ENCODE data around the gene DFFB. TPM values are rescaled to one million over a fixed set of nuclear protein-coding genes. Genes with fewer than 3 reads are reported as not detected.

DFFB gene
- total RNA-seq, 1 donor from 2014 or later = 4.4 TPM

GRCh38 chr1:3828391-3828790 lies 28.9 kb upstream of the DFFB start:
- no peak for DNase-seq (ENCODE audit: low spot score)

DNA sequence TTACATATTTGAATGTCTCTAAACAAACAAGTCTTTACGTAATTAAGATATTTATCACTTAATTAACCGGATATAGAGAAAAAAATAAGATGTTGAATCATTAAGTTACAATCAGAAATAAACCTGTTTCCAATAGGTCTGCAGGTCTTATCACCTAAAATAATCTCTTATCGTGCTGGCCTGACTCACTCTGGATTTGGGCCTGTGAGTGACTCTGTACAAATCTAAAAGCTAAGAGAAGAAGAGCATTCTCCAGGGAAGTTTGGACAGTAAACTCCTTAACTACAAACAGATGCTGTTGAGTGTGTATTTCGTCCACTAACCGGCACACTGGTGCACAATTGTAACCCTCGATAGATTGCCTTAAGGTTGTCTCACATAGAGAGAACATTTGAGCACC lies 25.6 kb upstream of the DFFB start:
- DNase-seq (ENCODE audit: low spot score) = no peak

- DNase-seq (ENCODE audit: low spot score) = no peak
These were observed 22.6 kb upstream of the DFFB start for GRCh38 chr1:3834701-3835100.

DNA sequence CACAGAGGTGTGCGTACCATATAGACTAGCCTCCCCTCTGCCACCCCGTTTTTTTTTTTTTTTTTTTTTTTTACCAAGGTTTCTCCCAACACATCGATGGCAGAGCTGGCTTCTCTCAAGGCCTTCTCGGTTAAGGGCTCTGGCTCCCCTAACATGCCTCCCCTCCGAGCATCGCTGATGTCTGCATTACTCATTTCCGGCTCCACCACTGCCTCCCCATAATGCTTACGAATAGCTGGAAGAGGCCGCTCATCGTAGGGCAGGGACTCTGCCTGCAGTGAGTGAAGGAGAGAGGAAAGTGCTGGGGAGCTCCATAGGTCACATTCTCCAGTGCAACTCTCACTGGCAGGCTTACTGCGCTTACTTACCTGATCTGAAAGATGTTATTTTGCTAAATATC lies 20.9 kb upstream of the DFFB start:
- DNase-seq (ENCODE audit: low spot score) = no peak

DNA sequence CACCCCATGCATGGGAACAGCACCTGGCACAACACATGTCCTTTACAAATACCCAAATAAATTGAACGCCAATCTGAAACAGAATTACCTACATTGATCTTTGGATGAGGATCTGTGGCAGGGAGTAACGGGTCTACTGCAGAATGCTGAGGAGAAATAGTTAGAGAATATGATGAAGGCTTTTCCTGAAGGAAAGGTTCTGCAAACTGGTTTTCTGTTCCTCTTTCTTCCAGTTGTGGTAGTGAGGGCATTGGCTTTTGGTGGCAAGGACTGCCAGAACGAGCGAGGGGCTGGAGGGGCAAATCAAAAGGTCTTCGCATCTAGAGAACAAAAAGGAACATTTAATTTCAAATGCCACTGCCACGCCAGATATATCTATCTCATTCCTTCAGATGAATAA lies 20.1 kb upstream of the DFFB start:
- no peak for DNase-seq (ENCODE audit: low spot score)

GRCh38 chr1:3837685-3838084 lies 19.6 kb upstream of the DFFB start:
- DNase-seq (ENCODE audit: low spot score) = no peak

GRCh38 chr1:3838788-3839187 lies 18.5 kb upstream of the DFFB start:
- DNase-seq (ENCODE audit: low spot score) = no peak

GRCh38 chr1:3841491-3841890 lies 15.8 kb upstream of the DFFB start:
- no peak for DNase-seq (ENCODE audit: low spot score)

- DNase-seq (ENCODE audit: low spot score) = no peak
These were observed 14.4 kb upstream of the DFFB start for GRCh38 chr1:3842912-3843311.

DNA sequence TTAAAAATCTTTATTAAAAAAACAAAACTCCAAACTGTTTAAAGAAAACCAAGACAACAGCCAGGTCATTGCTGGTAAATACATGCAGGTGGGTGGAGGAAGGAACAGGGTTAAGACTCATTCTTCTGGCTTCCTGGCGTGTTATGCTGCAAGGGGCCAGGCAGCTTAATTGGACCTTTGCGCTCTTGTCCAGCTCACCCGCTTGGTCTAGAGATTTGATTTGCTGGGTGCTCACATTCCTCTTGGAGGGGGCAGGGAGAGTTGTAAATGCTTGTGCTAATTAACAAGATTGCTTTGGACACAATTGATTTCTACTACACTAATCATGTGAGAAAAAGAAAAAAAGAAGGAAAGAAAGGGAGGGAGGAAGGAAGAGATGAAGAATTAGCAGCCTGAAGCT lies 10.7 kb upstream of the DFFB start:
- DNase-seq (ENCODE audit: low spot score) = no peak

DNA sequence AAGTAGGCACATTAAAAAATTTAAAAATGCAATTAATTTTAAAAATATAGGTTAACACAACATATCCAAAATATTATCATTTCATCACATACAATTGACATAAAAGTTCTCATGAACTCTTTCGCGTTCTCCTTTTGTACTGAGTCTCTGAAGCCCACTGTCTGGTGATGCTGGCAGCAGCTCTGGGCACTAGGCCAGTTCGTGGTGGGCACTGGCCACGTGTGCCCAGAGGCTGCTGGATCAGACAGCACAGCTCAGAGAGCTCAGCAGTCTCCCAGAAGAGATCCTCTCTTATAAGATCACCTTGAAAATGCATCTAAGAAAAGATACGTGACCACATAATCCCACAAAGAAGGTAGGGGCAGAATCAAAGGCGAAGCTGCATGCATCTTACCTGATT lies 10.2 kb upstream of the DFFB start:
- no peak for DNase-seq (ENCODE audit: low spot score)

GRCh38 chr1:3850857-3851256 lies 6.4 kb upstream of the DFFB start:
- DNase-seq (ENCODE audit: low spot score) = no peak

GRCh38 chr1:3851292-3851691 lies 6.0 kb upstream of the DFFB start:
- no peak for DNase-seq (ENCODE audit: low spot score)

GRCh38 chr1:3852091-3852490 lies 5.2 kb upstream of the DFFB start:
- DNase-seq (ENCODE audit: low spot score) = no peak

GRCh38 chr1:3852711-3853485 lies 4.4 kb upstream of the DFFB start:
- DNase-seq (ENCODE audit: low spot score) = no peak

DNA sequence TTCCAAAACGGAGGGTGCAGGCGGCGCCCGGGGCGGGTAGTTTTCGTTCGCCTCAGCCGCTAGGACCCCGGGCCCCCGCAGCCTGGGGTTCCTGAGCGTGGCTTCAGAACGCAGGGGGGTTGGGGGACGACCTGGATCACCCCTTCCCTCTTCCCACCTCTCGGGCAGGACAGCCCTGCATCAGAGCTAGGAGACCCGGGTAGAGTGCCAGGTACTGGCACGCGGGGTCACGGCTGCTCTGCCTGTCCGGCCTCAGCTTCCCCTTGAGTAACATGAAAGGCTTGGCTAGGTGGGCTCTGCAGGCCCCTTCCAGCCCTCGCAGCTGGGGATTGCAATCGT lies 484 bp downstream of the DFFB start:
- DNase-seq (ENCODE audit: low spot score) = no peak

GRCh38 chr1:3858231-3858981 lies 1.1 kb downstream of the DFFB start:
- no peak for DNase-seq (ENCODE audit: low spot score)

DNA sequence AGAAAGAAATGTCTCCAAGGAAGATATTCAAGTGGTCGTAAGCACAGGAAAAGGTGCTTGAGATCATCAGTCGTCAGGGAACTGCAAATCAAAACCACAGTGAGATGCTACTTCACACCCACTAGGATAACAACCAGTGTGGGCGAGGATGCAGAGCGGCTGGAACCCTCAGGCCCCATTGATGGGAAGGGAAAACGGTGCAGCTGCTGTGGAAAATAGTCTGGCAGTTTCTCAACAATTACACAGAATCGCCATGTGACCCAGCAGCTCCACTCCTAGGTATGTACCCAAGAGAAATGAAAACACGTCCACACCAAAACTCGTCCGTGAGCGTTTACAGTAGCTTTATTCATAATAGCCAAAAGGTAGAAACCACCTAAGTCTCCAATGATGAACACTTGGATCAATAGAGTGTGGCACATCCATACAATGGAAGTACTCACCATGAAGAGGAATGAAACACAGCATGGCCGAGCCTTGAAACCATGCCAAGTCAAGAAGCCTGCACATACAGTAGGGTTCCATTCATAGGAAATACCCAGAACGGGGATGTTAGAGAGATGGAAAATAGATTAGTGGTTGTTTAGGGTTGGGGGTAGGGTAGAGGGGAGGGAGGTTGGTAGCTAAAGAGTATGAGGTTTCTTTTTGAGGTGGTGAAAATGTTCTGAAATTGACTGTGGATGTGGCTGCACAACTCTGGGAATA lies 6.1 kb downstream of the DFFB start:
- no peak for DNase-seq (ENCODE audit: low spot score)

DNA sequence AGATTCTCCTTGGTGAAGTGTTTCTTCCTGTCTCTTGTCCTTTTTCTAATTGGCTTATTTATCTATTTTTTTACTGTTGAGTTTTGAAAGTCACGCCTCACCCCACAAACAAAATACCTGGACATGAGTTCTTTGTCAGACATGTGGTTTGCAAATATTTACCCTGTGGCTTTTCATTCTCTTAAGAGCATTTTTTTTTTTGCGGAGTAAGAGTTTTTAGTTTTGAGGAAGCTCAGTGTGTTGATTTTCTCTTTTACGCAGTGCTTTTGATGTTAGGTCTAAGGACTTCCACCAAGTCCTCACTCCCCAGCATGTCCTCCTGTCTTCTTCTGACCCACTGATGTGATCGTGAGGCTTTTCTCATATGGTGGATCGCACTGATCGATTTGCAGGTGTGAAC lies 7.6 kb downstream of the DFFB start:
- DNase-seq (ENCODE audit: low spot score) = no peak

- DNase-seq (ENCODE audit: low spot score) = no peak
These were observed 8.4 kb downstream of the DFFB start for GRCh38 chr1:3865606-3866160.

DNA sequence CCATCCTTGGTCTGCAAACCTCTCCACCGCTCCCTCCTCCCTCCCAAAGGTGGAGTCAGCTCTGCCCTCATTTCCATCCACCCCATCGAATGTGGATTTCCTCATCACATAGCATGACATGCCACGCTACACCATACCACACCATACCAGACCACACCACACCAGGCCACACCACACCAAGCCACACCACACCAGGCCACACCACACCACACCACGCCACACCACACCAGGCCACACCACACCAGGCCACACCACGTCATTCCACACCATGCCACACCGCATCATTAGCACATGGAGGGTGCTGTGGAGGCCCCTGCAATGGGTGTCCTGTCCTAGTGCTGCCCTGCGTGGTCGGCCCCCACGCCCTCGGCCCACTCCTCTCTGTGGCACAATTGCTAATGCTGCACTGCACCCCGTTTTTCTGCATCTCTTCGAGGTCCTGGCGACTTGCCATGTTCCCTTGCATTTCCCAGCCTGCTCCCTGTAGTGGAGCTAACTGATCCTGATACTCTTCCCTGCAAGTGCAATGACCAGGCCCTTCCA lies 11.3 kb downstream of the DFFB start:
- DNase-seq (ENCODE audit: low spot score) = no peak

DNA sequence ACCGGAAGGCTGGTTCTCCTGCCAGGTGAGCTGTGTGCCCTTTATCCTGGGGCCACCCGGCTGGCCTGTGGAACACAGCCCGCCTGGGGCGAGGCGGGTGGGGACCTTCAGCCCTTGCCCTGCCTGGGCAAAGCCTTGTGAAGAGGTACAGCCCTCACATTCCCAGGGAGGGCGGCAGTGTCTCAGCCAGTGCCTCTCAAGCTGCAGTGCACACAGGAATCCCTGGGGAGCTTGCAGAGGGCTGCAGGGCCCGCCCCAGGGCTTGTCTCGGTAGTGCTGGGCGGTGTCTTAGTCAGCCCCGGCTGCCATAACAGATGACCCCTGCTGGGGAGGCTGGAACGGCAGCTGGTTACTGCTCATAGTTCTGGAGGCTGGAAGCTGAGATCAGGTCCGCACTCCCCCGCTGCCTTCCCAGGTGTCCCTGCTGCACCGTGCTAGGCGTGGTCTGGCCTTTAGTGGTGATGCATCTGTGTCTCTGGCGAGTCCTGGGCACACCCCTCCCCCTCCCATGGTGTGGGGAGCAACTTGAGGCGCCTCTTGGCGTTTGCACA lies 12.6 kb downstream of the DFFB start:
- no peak for DNase-seq (ENCODE audit: low spot score)

Data from mesenteric fat pad (tissue), 1 donor.